ENCODE results near the gene APOM. TPM values are rescaled to one million over a fixed set of nuclear protein-coding genes. Genes with fewer than 3 reads are reported as not detected.

The APOM gene
- total RNA-seq, 4 donors from 2014 or later = 2.2 to 5.5 TPM; not detected in 2

GRCh38 chr6:31669676-31670075 lies 14.0 kb downstream of the APOM start, which contains the start of gene LY6G5B:
LY6G5B (plus strand) TSS chr6:31669976; CDS start chr6:31670951, 975 bp downstream.
- Histone ChIP-seq H3K27ac (no peak within 1 kb of the TSS), H3K4me1 (peaks cover 8 to 18% (median 11%) of the 10 kb centered on the region in 4 donors), H3K9me3 (no peaks in the 10 kb centered on the region), H3K4me3 (no peak within 1 kb of the TSS), H3K27me3 (no peaks in the 10 kb centered on the region), H3K36me3 (peaks cover 0 to 54% (median 30%) of the 10 kb centered on the region in 4 donors)
- WGBS, 2 donors (ENCODE audit: low coverage in 1 of 2) = 70 to 90% methylated on average over 2 to 8 of the region's 8 CpGs
- intact Hi-C loops (cut with DNase I; ENCODE audit: low total_unique reads) = no loop called here
- no peak for DNase-seq
- TF ChIP-seq EP300 (IDR thresholded peaks at IDR 0.05; ENCODE audit: low read depth) (no peak), CTCF (IDR thresholded peaks at IDR 0.05) (no peak), POLR2AphosphoS5 (IDR thresholded peaks at IDR 0.05) (no peak), POLR2A (IDR thresholded peaks at IDR 0.05) (no peak)
- in situ Hi-C loops (cut with MboI; ENCODE audit: low pct_ligation_motif_present in 1 of 4, low pct_unique_long_range_greater_than_20kb in 1 of 4, low sequenced_read_pairs in 3 of 4) = loop anchor here in 1 of 4 donors (10.0 kb wide), 1 partner anchor 285 kb away; the partner anchor contains the start of genes NELFE and SKIC2

- in situ Hi-C loops (cut with MboI; ENCODE audit: low pct_ligation_motif_present in 1 of 4, low pct_unique_long_range_greater_than_20kb in 1 of 4, low sequenced_read_pairs in 3 of 4) (loop anchor here in 1 of 4 donors (10.0 kb wide), 1 partner anchor 278 kb away; the partner anchor contains the start of genes NELFE and SKIC2), intact Hi-C loops (cut with DNase I; ENCODE audit: low total_unique reads) (no loop called here)
- DNase-seq = no peak
- 73% methylated on average over 4 of the region's 4 CpGs; no CpG with 5 or more reads in 1 of the 2 donors for WGBS, 2 donors (ENCODE audit: low coverage in 1 of 2)
- no peak overlapping the region for H3K4me3 ChIP-seq
- H3K27me3 ChIP-seq = no peaks in the 10 kb centered on the region
- no peak for TF ChIP-seq POLR2AphosphoS5 (IDR thresholded peaks at IDR 0.05)
- H3K9me3 ChIP-seq = no peaks in the 10 kb centered on the region
- peaks cover 0 to 13% (median 4%) of the 10 kb centered on the region in 4 donors for H3K36me3 ChIP-seq
- no peak overlapping the region for H3K27ac ChIP-seq
- H3K4me1 ChIP-seq = peaks cover 1 to 12% (median 5%) of the 10 kb centered on the region in 4 donors
Measured at GRCh38 chr6:31676322-31676903, 20.7 kb downstream of the APOM start.

GRCh38 chr6:31676904-31677303 lies 21.2 kb downstream of the APOM start:
- H3K9me3 ChIP-seq = no peaks in the 10 kb centered on the region
- intact Hi-C loops (cut with DNase I; ENCODE audit: low total_unique reads) (no loop called here), in situ Hi-C loops (cut with MboI; ENCODE audit: low pct_ligation_motif_present in 1 of 4, low pct_unique_long_range_greater_than_20kb in 1 of 4, low sequenced_read_pairs in 3 of 4) (loop anchor here in 1 of 4 donors (10.0 kb wide), 1 partner anchor 278 kb away; the partner anchor contains the start of genes NELFE and SKIC2)
- no peak overlapping the region for H3K4me3 ChIP-seq
- DNase-seq = no peak
- H3K4me1 ChIP-seq = peaks cover 5 to 17% (median 10%) of the 10 kb centered on the region in 4 donors
- peaks cover 0 to 8% (median 3%) of the 10 kb centered on the region in 4 donors for H3K36me3 ChIP-seq
- H3K27ac ChIP-seq = no peak overlapping the region
- no peaks in the 10 kb centered on the region for H3K27me3 ChIP-seq
- 83 to 85% methylated on average over 5 to 6 of the region's 6 CpGs for WGBS, 2 donors (ENCODE audit: low coverage in 1 of 2)
- no peak for TF ChIP-seq CTCF (IDR thresholded peaks at IDR 0.05)
- TF ChIP-seq EP300 (IDR thresholded peaks at IDR 0.05; ENCODE audit: low read depth) = no peak
- no peak for TF ChIP-seq POLR2AphosphoS5 (IDR thresholded peaks at IDR 0.05)
- no peak for TF ChIP-seq POLR2A (IDR thresholded peaks at IDR 0.05)

DNA sequence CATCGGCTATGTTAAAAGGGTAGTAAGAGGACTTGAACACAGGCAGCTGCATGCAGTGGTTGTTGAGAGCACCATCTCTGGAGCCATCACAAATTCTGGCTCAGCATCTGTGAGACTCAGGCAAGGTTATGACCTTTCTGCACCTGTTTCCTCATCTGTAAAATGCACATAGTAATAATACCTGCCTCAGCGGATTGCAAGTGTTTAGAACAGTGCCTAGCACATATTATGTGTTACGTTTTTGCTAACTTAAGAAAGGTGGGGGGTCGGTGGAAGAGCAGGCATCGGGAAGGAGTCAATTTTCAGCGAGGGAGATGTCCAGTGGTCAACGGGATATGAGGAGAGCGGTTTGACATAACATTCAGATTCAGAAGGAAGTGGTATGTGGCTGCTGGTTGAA lies 22.3 kb downstream of the APOM start:
- in situ Hi-C loops (cut with MboI; ENCODE audit: low pct_ligation_motif_present in 1 of 4, low pct_unique_long_range_greater_than_20kb in 1 of 4, low sequenced_read_pairs in 3 of 4) = loop anchor here in 1 of 4 donors (10.0 kb wide), 1 partner anchor 277 kb away; the partner anchor contains the start of genes NELFE and SKIC2
- Histone ChIP-seq H3K27me3 (no peaks in the 10 kb centered on the region), H3K4me1 (peaks cover 5 to 22% (median 11%) of the 10 kb centered on the region in 4 donors), H3K27ac (no peak overlapping the region), H3K4me3 (no peak overlapping the region), H3K9me3 (no peaks in the 10 kb centered on the region), H3K36me3 (no peaks in the 10 kb centered on the region)
- intact Hi-C loops (cut with DNase I; ENCODE audit: low total_unique reads) = no loop called here
- TF ChIP-seq POLR2AphosphoS5 (IDR thresholded peaks at IDR 0.05) (no peak), POLR2A (IDR thresholded peaks at IDR 0.05) (no peak), EP300 (IDR thresholded peaks at IDR 0.05; ENCODE audit: low read depth) (no peak), CTCF (IDR thresholded peaks at IDR 0.05) (no peak)
- WGBS, 2 donors (ENCODE audit: low coverage in 1 of 2) = 64 to 75% methylated on average over 6 to 8 of the region's 8 CpGs
- no peak for DNase-seq

Data from transverse colon (tissue), 4 donors.